ENCODE data around the gene PRSS57.
A peak's percentile ranks its signal among the peaks of the same experiment; 100 is the strongest.

PRSS57 gene

DNA sequence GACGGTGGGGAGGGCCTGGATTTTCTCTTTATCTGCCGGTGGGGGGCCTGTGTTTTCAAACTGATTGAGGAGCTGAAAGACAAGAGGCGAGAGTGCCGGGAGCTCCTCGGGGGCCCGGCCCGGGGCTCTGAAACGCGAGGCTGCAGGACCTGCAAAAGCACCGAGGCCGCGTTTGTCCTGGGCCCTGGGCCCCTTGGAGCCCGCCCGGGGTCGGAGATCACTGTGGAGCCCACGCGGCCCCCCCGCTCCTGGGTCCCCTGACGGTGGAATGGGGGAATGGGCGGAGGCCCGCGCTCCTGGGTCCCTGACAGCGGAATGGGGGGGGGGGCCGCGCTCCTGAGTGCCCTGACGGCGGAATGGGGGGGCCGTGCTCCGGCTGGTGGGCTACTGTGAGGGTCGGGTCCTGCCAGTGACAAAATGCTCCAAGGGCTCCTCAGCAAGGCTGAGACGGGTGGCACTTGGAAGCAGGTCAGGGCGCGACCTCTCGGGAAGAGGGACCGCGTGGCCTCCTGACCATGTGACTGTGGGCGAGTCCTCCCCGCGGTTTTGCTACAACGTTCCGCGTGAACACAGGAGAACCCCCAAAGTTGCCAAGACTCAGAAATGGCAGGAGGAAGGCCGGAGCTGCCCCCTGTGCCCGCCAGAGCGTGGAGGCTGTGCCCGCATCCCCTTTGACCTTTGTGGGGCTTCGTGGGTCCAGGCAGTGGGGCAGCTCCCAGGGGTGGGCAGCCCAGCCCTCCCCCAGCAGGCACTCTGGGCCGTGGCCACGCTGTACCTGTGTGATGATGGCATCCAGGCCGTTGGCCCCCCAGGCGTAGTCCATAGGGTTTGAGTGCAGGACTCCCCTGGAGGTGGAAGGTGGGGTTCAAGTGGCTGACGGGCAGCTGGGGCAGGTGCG is 46.1 kb downstream of the PRSS57 start:
- DNase-seq, result no peak

- no peak for DNase-seq
These were observed 46.9 kb downstream of the PRSS57 start for GRCh38 chr19:648305-648704.

GRCh38 chr19:647566-648284 is 47.5 kb downstream of the PRSS57 start:
- no peak for DNase-seq

- DNase-seq, result no peak
These were observed 48.3 kb downstream of the PRSS57 start for GRCh38 chr19:646779-647565.

DNA sequence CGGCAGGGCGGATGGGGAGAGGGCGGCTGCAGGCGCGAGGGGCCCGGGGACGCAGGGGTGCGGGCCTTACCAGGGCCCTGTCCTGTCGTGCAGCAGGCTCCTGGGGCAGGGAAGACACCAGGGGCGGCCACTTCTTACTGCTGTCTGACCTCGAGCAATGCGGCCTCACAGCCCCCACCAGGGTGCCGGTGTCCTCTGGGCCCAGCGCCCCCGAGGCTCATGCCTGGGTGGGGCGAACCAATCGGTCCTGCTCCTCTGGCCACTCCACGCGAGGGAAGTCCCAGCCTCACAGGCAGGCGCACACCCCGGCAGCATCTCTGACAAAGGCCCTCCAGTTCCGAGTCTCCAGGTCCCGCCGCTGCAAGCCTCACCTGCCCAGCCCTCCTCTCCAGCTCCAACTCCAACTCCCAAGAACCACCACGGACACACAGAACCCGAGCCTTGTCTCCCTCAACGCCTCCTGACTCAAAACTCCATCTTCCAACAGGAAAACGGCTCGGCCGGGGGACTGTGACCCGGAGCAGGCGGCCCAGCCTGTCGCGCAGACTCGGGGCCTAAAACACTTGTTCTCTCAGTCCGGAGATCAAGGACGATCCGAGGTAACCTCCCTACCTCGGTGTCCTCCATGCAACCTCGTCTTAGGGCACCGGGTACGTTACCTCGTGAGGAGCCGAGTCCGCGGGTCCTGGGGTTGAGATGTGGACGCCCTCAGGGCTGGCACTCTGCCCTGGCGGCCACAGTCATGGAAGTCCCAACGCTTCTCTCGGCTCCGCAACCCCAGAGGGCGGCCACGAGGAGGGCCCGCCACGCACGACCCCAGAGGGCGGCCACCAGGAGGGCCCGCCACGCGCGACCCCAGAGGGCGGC is 49.1 kb downstream of the PRSS57 start:
- DNase-seq, result no peak

GRCh38 chr19:644789-645188 is 50.5 kb downstream of the PRSS57 start:
- DNase-seq, result no peak

- no peak for DNase-seq
These were observed 50.9 kb downstream of the PRSS57 start for GRCh38 chr19:644363-644762.

DNA sequence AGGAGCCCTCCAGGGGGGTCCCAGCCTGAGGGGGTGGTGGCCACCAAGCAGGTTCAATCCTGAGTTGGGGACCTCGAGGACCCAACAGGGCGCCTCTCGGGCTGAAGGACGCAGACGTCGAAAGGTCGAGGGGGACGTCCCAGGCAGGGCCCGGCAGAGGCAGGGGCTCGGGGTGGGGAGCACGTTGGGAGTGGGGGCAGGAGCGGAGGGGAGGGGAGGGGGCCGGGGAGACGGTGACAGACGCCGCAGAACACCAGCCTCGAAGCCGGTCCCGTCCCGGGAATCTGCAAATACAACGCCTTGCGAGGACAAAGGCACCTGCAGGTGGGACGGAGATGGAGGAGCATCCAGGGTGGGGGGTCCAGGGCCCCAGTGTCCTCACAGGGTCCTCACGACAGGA is 51.5 kb downstream of the PRSS57 start:
- DNase-seq, result no peak

DNA sequence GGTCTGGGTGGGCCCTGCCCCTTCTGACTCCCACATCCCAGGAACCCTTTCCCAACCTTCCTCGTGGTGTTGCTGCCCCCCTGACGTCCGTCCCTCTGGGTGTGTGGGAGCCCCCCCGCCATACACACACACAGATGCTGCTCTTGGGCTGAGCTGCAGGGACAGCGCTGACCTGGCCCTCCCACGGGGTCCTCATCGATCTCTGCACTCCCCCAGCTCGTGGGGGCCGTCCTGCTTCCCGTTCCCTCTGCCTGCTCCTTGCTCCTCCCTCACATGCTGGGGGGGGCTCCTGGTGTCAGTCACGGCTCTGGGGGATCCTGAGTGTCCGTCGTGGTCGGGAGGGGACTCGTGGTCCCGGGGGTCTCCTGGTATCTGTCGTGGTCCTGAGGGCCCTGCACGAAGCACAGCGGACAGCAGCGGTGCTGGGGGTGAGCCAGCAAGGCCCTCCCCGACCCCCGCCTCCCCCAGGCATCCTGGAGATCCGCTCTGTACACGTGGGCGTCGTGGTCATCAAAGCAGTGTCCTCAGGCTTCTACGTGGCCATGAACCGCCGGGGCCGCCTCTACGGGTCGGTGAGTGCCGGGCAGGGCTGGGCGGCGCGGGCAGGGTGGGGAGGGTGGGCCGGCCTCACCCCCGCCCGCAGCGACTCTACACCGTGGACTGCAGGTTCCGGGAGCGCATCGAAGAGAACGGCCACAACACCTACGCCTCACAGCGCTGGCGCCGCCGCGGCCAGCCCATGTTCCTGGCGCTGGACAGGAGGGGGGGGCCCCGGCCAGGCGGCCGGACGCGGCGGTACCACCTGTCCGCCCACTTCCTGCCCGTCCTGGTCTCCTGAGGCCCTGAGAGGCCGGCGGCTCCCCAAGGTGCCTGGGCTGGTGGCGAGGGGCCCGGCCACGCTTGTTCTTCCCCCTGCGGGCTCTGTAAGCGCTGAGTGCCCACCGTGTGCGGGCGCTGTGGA is 52.2 kb downstream of the PRSS57 start:
- no peak for DNase-seq

DNA sequence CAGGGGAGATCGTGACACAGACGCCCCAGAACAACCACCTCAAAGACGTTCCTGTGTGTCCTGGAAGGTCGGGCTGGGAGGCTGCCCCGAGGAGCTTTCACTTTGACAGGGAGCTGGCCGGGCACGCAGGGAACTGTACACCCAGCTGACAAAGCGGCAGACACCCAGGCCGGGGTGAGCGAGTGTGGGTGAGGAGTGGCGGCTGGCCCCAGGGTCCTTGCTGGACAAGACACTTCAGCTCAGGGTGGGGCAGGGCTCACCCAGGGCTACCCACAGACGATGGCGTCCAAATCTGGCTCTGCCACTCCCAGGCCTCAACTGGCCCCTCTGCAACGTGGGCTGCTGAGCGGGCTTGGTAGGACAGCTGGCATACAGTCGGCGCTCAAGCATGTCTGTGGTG is 53.5 kb downstream of the PRSS57 start:
- no peak for DNase-seq

- no peak for DNase-seq
These were observed 54.6 kb downstream of the PRSS57 start for GRCh38 chr19:640606-641189.

DNA sequence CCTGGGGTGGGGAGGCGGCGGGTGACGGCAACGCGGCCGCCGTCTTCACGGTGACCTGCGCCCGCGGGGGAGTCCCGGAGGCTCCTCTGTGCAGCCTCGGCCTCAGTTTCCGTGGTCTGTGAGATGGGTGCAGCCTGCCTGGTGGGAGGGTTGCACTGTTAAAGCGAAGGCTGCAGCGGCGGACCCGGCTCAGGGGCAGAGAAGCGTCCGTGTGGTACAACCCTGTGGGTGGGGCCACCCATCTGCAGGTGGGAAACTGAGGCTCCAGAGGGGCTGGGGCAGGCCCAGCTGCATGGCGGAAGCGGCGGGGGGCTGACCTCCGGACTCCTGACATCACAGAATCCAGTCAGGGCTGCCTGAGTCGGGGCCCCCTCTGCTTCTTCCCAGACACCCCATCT is 55.1 kb downstream of the PRSS57 start:
- DNase-seq, result no peak

DNA sequence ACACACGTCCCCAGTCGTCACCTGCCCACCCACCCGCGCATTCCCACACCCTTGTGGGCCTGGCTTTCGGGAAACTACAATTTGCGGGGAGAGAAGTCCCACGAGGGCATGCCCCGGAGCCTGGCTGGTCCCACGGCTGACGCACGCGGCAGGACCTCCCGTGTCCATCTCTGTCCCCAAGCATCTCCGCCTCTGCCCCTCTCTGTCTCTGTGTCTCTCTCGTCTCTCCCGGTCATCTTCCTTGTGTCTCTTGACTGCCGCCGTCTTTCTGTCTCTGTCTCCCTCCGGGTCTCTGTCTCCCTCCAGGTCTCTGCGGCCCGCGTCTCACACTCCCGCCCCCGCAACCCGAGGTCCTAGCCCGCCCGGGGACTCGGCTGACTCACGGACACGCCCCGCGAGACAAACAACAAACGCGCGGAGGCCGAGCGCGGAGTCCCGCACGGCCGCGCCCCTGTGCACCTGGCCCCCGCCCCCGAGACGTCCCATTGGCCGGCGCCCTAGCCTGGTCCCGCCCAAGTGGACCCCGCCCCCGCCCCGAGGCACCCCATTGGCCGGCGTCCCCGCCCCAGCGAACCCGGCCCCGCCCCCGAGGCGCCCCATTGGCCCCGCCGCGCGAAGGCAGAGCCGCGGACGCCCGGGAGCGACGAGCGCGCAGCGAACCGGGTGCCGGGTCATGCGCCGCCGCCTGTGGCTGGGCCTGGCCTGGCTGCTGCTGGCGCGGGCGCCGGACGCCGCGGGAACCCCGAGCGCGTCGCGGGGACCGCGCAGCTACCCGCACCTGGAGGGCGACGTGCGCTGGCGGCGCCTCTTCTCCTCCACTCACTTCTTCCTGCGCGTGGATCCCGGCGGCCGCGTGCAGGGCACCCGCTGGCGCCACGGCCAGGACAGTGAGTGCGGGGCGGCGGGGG is 55.7 kb downstream of the PRSS57 start, which contains the start of gene FGF22:
TSS of gene FGF22 (plus strand) at position 627 of the 908 bp plus-strand sequence. CDS start at position 674, 47 bp downstream.
- peak; percentile 58 to 80 for DNase-seq

DNA sequence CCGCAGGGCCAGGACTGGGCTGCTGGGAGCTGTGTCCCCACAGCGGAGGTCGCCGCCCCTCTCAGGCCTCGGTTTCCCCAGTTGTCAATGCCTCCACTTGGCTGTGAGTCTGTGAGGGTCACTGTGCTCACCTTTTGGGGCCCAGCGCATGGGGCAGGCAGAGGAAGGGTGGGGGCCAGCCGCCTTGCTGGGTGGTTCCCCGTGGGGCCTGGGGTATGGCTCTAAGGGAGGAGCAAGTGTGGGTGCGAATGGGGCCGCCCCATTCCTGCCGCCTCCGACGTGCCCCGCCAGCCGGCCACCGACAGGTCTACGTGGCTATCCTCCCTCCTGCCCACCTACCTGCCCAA is 56.4 kb downstream of the PRSS57 start:
- DNase-seq, result no peak
